HuH-7.5 (cell line): ENCODE results near the gene ZMIZ1.

Source experiments
- DNase-seq: peaks from one replicate; pipeline ENCODE4 v3.0.0; 2011; ENCODE audit warnings: low spot score

The ZMIZ1 gene

GRCh38 chr10:79356104-79356503 is 287.3 kb downstream of the ZMIZ1 start:
- DNase-seq = no peak

- no peak for DNase-seq
Observed at GRCh38 chr10:79357180-79357579, 288.4 kb downstream of the ZMIZ1 start.

GRCh38 chr10:79358811-79359210 is 290.0 kb downstream of the ZMIZ1 start:
- no peak for DNase-seq

GRCh38 chr10:79359816-79360498 is 291.2 kb downstream of the ZMIZ1 start:
- no peak for DNase-seq

GRCh38 chr10:79360499-79361342 is 292.0 kb downstream of the ZMIZ1 start:
- no peak for DNase-seq

- DNase-seq = no peak
Observed at GRCh38 chr10:79361726-79362397, 293.1 kb downstream of the ZMIZ1 start.
